HG02938 (cell line): ENCODE data around the gene PPP1CA.

Experiments
- ATAC-seq: cut with Tn5 transposase; IDR thresholded peaks from one replicate; pipeline ENCODE4 v1.9.1; 2021; ENCODE audit warnings: mild to moderate bottlenecking, moderate library complexity; ENCODE audit not compliant: unreplicated experiment

Gene PPP1CA

GRCh38 chr11:67353317-67354074, 48.2 kb downstream of the PPP1CA start, which contains the start of gene POLD4:
Gene POLD4, minus strand, starts transcription at chr11:67353546. Its CDS starts 147 bp downstream, at chr11:67353399.
- ATAC-seq, result peak; percentile 67

GRCh38 chr11:67352546-67353316, 48.9 kb downstream of the PPP1CA start:
- ATAC-seq, result peak; percentile 2

- no peak for ATAC-seq
Observed at GRCh38 chr11:67351275-67352005, 50.2 kb downstream of the PPP1CA start.

GRCh38 chr11:67349928-67350465, 51.7 kb downstream of the PPP1CA start:
- no peak for ATAC-seq

GRCh38 chr11:67349457-67349856, 52.2 kb downstream of the PPP1CA start:
- ATAC-seq, result no peak

- no peak for ATAC-seq
Observed at GRCh38 chr11:67349036-67349435, 52.6 kb downstream of the PPP1CA start.
